HEK293 (cell line): Measurements from ENCODE around the gene SKOR2.

ENCODE experiments used
- GLIS1 ChIP-seq: fragments of 450-650 bp; formaldehyde crosslinking; IDR thresholded peaks from 2 replicates; pipeline ENCODE4 v1.5.1; 2016; ENCODE audit warnings: missing biosample characterization, missing genetic modification characterization
- KLF1 ChIP-seq: fragments of 450-650 bp; formaldehyde crosslinking; IDR thresholded peaks from 2 replicates; pipeline ENCODE4 v1.5.1; 2016; ENCODE audit warnings: missing biosample characterization, missing genetic modification characterization
- OSR2 ChIP-seq: fragments of 450-650 bp; formaldehyde crosslinking; IDR thresholded peaks from 2 replicates; pipeline ENCODE4 v1.5.1; 2016; ENCODE audit warnings: missing biosample characterization, missing genetic modification characterization
- SP7 ChIP-seq: fragments of 450-650 bp; formaldehyde crosslinking; IDR thresholded peaks from 2 replicates; pipeline ENCODE4 v1.5.1; 2016; ENCODE audit warnings: missing biosample characterization, missing genetic modification characterization
- ZBTB11 ChIP-seq: fragments of 450-650 bp; formaldehyde crosslinking; conservative IDR thresholded peaks from 2 replicates; pipeline ENCODE4 v1.5.1; 2016; ENCODE audit warnings: low read depth, missing biosample characterization, missing genetic modification characterization
- ZBTB8A ChIP-seq: fragments of 450-650 bp; formaldehyde crosslinking; IDR thresholded peaks from 2 replicates; pipeline ENCODE4 v1.5.1; 2016; ENCODE audit warnings: missing biosample characterization, missing genetic modification characterization
- ZNF133 ChIP-seq: fragments of 450-650 bp; formaldehyde crosslinking; IDR thresholded peaks from 2 replicates; pipeline ENCODE4 v1.5.1; 2016; ENCODE audit warnings: missing biosample characterization, missing genetic modification characterization
- ZNF140 ChIP-seq: fragments of 450-650 bp; formaldehyde crosslinking; IDR thresholded peaks from 2 replicates; pipeline ENCODE4 v1.5.1; 2016; ENCODE audit warnings: missing biosample characterization, missing genetic modification characterization
- ZNF148 ChIP-seq: fragments of 450-650 bp; formaldehyde crosslinking; IDR thresholded peaks from 2 replicates; pipeline ENCODE4 v1.5.0; 2017; ENCODE audit warnings: missing biosample characterization, missing genetic modification characterization, borderline replicate concordance
- ZNF157 ChIP-seq: fragments of 450-650 bp; formaldehyde crosslinking; IDR thresholded peaks from 2 replicates; pipeline ENCODE4 v1.5.1; 2016; ENCODE audit warnings: missing biosample characterization, missing genetic modification characterization
- ZNF169 ChIP-seq: fragments of 450-650 bp; formaldehyde crosslinking; IDR thresholded peaks from 2 replicates; pipeline ENCODE4 v1.5.1; 2016; ENCODE audit warnings: missing biosample characterization, missing genetic modification characterization
- ZNF184 ChIP-seq: fragments of 450-650 bp; IDR thresholded peaks from 2 replicates; pipeline ENCODE4 v1.5.1; 2018; ENCODE audit warnings: missing biosample characterization, mild to moderate bottlenecking, missing genetic modification characterization
- ZNF202 ChIP-seq: fragments of 450-650 bp; formaldehyde crosslinking; IDR thresholded peaks from 2 replicates; pipeline ENCODE4 v1.5.1; 2016; ENCODE audit warnings: missing biosample characterization, missing genetic modification characterization, borderline replicate concordance
- ZNF302 ChIP-seq: fragments of 450-650 bp; formaldehyde crosslinking; IDR thresholded peaks from 2 replicates; pipeline ENCODE4 v1.5.1; 2016; ENCODE audit warnings: missing biosample characterization, missing genetic modification characterization, low read depth
- ZNF324 ChIP-seq: fragments of 450-650 bp; formaldehyde crosslinking; IDR thresholded peaks from 2 replicates; pipeline ENCODE4 v1.5.1; 2016; ENCODE audit warnings: missing biosample characterization, missing genetic modification characterization
- ZNF391 ChIP-seq: fragments of 450-650 bp; formaldehyde crosslinking; IDR thresholded peaks from 2 replicates; pipeline ENCODE4 v1.5.1; 2016; ENCODE audit warnings: low read depth, missing biosample characterization, missing genetic modification characterization, borderline replicate concordance
- ZNF433 ChIP-seq: fragments of 450-650 bp; formaldehyde crosslinking; IDR thresholded peaks from 2 replicates; pipeline ENCODE4 v1.5.1; 2016; ENCODE audit warnings: missing biosample characterization, missing genetic modification characterization, low read depth
- ZNF555 ChIP-seq: fragments of 450-650 bp; formaldehyde crosslinking; conservative IDR thresholded peaks from 2 replicates; pipeline ENCODE4 v1.5.1; 2017; ENCODE audit warnings: missing biosample characterization, mild to moderate bottlenecking, missing genetic modification characterization, inconsistent platforms
- ZNF670 ChIP-seq: fragments of 450-650 bp; formaldehyde crosslinking; IDR thresholded peaks from 2 replicates; pipeline ENCODE4 v1.5.1; 2016; ENCODE audit warnings: missing biosample characterization, missing genetic modification characterization, low read depth
- ZNF76 ChIP-seq: fragments of 450-650 bp; formaldehyde crosslinking; IDR thresholded peaks from 2 replicates; pipeline ENCODE4; 2016; ENCODE audit warnings: low read depth, missing biosample characterization, missing genetic modification characterization, borderline replicate concordance
- ZNF830 ChIP-seq: fragments of 450-650 bp; IDR thresholded peaks from 2 replicates; pipeline ENCODE4 v1.5.0; 2018; ENCODE audit warnings: missing biosample characterization, missing genetic modification characterization, low read depth, mild to moderate bottlenecking, moderate library complexity
- TF ChIP-seq, protein P1 (sequence below): fragments of 450-650 bp; formaldehyde crosslinking; IDR thresholded peaks from 2 replicates; pipeline ENCODE4 v1.5.1; 2016; ENCODE audit warnings: missing biosample characterization, missing genetic modification characterization
- TF ChIP-seq, protein P2 (sequence below): fragments of 450-650 bp; formaldehyde crosslinking; IDR thresholded peaks from 2 replicates; pipeline ENCODE4 v1.5.1; 2016; ENCODE audit warnings: missing biosample characterization, missing genetic modification characterization
- TF ChIP-seq, protein P3 (sequence below): fragments of 450-650 bp; formaldehyde crosslinking; IDR thresholded peaks from 2 replicates; pipeline ENCODE4 v1.5.1; 2016; ENCODE audit warnings: missing biosample characterization, missing genetic modification characterization, low read depth
- TF ChIP-seq, protein P4 (sequence below): fragments of 450-650 bp; formaldehyde crosslinking; IDR thresholded peaks from 2 replicates; pipeline ENCODE4 v1.5.1; 2017; ENCODE audit warnings: missing biosample characterization, missing genetic modification characterization

SKOR2 gene

DNA sequence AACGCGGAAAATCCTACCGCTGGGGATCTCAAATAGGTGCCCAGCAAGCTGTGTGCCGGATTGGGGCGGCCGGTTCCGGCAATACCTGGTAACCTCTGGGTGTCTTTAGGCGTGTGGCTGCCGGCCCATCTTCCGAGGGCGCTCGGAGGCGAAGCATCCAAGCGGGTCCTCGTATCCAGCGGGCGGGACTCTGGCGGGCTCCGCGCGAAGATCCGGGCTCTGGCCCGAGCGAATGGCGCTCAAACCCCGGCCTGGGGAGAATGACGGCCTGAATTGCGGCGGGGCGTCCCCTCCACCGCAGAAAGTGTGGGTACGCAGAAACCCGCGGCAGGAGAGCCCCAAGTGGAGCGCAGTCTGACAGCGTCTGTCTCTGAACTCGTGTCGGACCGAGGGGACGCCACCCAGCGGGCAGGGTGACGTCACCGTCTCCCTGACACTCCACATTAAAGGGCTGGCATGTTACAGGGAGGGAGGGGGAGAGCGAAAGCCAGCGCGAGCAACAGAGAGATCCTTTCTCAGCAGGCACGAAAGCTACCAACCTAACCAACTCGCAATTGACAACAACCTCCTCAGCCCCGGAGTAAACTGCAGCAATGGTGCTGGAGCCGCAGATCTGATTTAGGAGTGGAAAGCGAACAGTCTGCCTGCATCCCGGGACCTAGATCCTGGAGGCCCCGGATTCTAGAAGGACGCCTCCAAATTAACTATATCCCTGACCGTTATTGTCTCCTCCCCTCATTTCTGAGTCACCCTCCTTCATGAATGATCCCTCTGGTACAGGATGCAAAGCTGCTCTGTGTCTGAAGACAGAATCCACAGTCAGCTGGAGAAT, at the start of gene SKOR2 (continued):
- TF ChIP-seq, protein P1, sequence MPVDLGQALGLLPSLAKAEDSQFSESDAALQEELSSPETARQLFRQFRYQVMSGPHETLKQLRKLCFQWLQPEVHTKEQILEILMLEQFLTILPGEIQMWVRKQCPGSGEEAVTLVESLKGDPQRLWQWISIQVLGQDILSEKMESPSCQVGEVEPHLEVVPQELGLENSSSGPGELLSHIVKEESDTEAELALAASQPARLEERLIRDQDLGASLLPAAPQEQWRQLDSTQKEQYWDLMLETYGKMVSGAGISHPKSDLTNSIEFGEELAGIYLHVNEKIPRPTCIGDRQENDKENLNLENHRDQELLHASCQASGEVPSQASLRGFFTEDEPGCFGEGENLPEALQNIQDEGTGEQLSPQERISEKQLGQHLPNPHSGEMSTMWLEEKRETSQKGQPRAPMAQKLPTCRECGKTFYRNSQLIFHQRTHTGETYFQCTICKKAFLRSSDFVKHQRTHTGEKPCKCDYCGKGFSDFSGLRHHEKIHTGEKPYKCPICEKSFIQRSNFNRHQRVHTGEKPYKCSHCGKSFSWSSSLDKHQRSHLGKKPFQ, result no peak
- TF ChIP-seq ZNF169 (tag by site-specific recombination) (no peak), GLIS1 (peak; percentile 77), ZBTB8A (tag by site-specific recombination) (peak; percentile 34; the same call in 1 of the 2 replicates), ZNF184 (tag by site-specific recombination) (no peak), ZNF157 (tag by site-specific recombination) (no peak), KLF1 (tag by site-specific recombination) (0 out of 2 replicates have a peak, but pooled peaks have one; percentile 11), ZNF302 (tag by site-specific recombination) (no peak), ZNF148 (tag by site-specific recombination) (no peak), ZNF670 (tag by site-specific recombination) (no peak), OSR2 (tag by site-specific recombination) (no peak), ZNF133 (tag by site-specific recombination) (no peak), ZNF324 (tag by site-specific recombination) (peak; percentile 68; the same call in 1 of the 2 replicates), ZNF433 (tag by site-specific recombination) (no peak), ZNF391 (tag by site-specific recombination) (peak; percentile 34; the same call in 1 of the 2 replicates), SP7 (tag by site-specific recombination) (peak; percentile 79), ZNF830 (tag by site-specific recombination) (no peak), ZBTB11 (tag by site-specific recombination) (no peak), ZNF555 (tag by site-specific recombination) (no peak), ZNF202 (no peak), ZNF140 (tag by site-specific recombination) (no peak), ZNF76 (tag by site-specific recombination) (no peak)
- TF ChIP-seq, protein P2, sequence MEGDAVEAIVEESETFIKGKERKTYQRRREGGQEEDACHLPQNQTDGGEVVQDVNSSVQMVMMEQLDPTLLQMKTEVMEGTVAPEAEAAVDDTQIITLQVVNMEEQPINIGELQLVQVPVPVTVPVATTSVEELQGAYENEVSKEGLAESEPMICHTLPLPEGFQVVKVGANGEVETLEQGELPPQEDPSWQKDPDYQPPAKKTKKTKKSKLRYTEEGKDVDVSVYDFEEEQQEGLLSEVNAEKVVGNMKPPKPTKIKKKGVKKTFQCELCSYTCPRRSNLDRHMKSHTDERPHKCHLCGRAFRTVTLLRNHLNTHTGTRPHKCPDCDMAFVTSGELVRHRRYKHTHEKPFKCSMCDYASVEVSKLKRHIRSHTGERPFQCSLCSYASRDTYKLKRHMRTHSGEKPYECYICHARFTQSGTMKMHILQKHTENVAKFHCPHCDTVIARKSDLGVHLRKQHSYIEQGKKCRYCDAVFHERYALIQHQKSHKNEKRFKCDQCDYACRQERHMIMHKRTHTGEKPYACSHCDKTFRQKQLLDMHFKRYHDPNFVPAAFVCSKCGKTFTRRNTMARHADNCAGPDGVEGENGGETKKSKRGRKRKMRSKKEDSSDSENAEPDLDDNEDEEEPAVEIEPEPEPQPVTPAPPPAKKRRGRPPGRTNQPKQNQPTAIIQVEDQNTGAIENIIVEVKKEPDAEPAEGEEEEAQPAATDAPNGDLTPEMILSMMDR (tag by site-specific recombination), result peak; percentile 66
- TF ChIP-seq, protein P3, sequence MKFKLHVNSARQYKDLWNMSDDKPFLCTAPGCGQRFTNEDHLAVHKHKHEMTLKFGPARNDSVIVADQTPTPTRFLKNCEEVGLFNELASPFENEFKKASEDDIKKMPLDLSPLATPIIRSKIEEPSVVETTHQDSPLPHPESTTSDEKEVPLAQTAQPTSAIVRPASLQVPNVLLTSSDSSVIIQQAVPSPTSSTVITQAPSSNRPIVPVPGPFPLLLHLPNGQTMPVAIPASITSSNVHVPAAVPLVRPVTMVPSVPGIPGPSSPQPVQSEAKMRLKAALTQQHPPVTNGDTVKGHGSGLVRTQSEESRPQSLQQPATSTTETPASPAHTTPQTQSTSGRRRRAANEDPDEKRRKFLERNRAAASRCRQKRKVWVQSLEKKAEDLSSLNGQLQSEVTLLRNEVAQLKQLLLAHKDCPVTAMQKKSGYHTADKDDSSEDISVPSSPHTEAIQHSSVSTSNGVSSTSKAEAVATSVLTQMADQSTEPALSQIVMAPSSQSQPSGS (tag by site-specific recombination), result peak; percentile 96
- TF ChIP-seq, protein P4, sequence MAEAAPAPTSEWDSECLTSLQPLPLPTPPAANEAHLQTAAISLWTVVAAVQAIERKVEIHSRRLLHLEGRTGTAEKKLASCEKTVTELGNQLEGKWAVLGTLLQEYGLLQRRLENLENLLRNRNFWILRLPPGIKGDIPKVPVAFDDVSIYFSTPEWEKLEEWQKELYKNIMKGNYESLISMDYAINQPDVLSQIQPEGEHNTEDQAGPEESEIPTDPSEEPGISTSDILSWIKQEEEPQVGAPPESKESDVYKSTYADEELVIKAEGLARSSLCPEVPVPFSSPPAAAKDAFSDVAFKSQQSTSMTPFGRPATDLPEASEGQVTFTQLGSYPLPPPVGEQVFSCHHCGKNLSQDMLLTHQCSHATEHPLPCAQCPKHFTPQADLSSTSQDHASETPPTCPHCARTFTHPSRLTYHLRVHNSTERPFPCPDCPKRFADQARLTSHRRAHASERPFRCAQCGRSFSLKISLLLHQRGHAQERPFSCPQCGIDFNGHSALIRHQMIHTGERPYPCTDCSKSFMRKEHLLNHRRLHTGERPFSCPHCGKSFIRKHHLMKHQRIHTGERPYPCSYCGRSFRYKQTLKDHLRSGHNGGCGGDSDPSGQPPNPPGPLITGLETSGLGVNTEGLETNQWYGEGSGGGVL (tag by site-specific recombination), result peak; percentile 35
